Astrocyte (in vitro differentiated cells and primary cell): ENCODE data around the gene MPND. TPM values are rescaled to one million over a fixed set of nuclear protein-coding genes. Genes with fewer than 3 reads are reported as not detected.

Experiments
- DNase-seq: peaks from one replicate; pipeline ENCODE4 v3.0.0-alpha.2; 2010; ENCODE audit warnings: low read depth
- FAIRE-seq: peaks from 2 replicates; lab custom pipeline; 2011; peaks lifted over from hg19 to GRCh38; lab: Jason Lieb, UNC
- H2AFZ ChIP-seq: 2 replicates; pipeline ENCODE4 v1.6.0; 2012; ENCODE audit warnings: low read depth, low read length, inconsistent platforms
- H3K27ac ChIP-seq: 2 replicates; pipeline ENCODE4 v1.5.1; 2011; ENCODE audit warnings: low read depth, low read length, inconsistent platforms
- H3K27me3 ChIP-seq: 2 replicates; pipeline ENCODE4 v1.6.0; 2011; ENCODE audit warnings: low read length, inconsistent platforms; ENCODE audit not compliant: insufficient read depth
- H3K36me3 ChIP-seq: 2 replicates; pipeline ENCODE4 v1.5.1; 2011; ENCODE audit warnings: low read length, inconsistent platforms; ENCODE audit not compliant: insufficient read depth
- H3K4me1 ChIP-seq: 2 replicates; pipeline ENCODE4 v1.5.1; 2011; ENCODE audit warnings: low read length, inconsistent platforms; ENCODE audit not compliant: insufficient read depth
- H3K4me2 ChIP-seq: 2 replicates; pipeline ENCODE4 v1.6.0; 2012; ENCODE audit warnings: low read length, inconsistent platforms
- H3K4me3 ChIP-seq: 2 replicates; pipeline ENCODE4 v1.5.1; 2011; ENCODE audit warnings: low read depth, mild to moderate bottlenecking, low read length, inconsistent platforms; ENCODE audit not compliant: insufficient read depth
- H3K79me2 ChIP-seq: 2 replicates; pipeline ENCODE4 v1.6.0; 2012; ENCODE audit warnings: mild to moderate bottlenecking, low read length, inconsistent platforms; ENCODE audit not compliant: insufficient read depth
- H3K9ac ChIP-seq: 2 replicates; pipeline ENCODE4 v1.6.0; 2012; ENCODE audit warnings: mild to moderate bottlenecking, low read length, inconsistent platforms
- H3K9me3 ChIP-seq: 2 replicates; pipeline ENCODE4 v1.5.1; 2012; ENCODE audit warnings: low read depth, mild to moderate bottlenecking, low read length, inconsistent platforms; ENCODE audit not compliant: insufficient read depth
- H4K20me1 ChIP-seq: 2 replicates; pipeline ENCODE4 v1.6.0; 2012; ENCODE audit warnings: low read length, inconsistent platforms; ENCODE audit not compliant: insufficient read depth
- H3K27ac Mint-ChIP-seq: one replicate; pipeline ENCODE4 v1.8.0; 2021; ENCODE audit warnings: mild to moderate bottlenecking, mixed read lengths; ENCODE audit not compliant: unreplicated experiment
- H3K27me3 Mint-ChIP-seq: one replicate; pipeline ENCODE4 v1.8.0; 2021; ENCODE audit warnings: low read depth, mixed read lengths; ENCODE audit not compliant: unreplicated experiment
- H3K36me3 Mint-ChIP-seq: one replicate; pipeline ENCODE4 v1.8.0; 2021; ENCODE audit warnings: low read depth, mixed read lengths; ENCODE audit not compliant: unreplicated experiment
- H3K4me1 Mint-ChIP-seq: one replicate; pipeline ENCODE4 v1.8.0; 2021; ENCODE audit warnings: low read depth, mixed read lengths; ENCODE audit not compliant: unreplicated experiment
- H3K4me3 Mint-ChIP-seq: one replicate; pipeline ENCODE4 v1.8.0; 2021; ENCODE audit warnings: mild to moderate bottlenecking, moderate library complexity, mixed read lengths; ENCODE audit not compliant: unreplicated experiment
- H3K9me3 Mint-ChIP-seq: one replicate; pipeline ENCODE4 v1.8.0; 2021; ENCODE audit warnings: mild to moderate bottlenecking, mixed read lengths; ENCODE audit not compliant: unreplicated experiment
- CTCF ChIP-seq: IDR thresholded peaks from 2 replicates; pipeline ENCODE4 v1.5.1; 2011; ENCODE audit warnings: low read depth, mild to moderate bottlenecking, inconsistent platforms, low read length, moderate library complexity; ENCODE audit not compliant: insufficient read depth
- EZH2 ChIP-seq: IDR thresholded peaks from 2 replicates; pipeline ENCODE4 v1.6.1; 2012; ENCODE audit warnings: mild to moderate bottlenecking, low read length, inconsistent platforms; ENCODE audit not compliant: insufficient read depth
- total RNA-seq: library from RNA; stranded (reverse); gene quantifications from 2 replicates; pipeline ENCODE4 v1.2.1, GENCODE V29; 2021

Gene MPND
- total RNA-seq, 1 donor from 2014 or later: 14.7 TPM

GRCh38 chr19:4367336-4367723 is 24.0 kb downstream of the MPND start:
- H4K20me1 ChIP-seq: peaks cover 68% of the 10 kb centered on the region
- no peak for TF ChIP-seq EZH2
- TF ChIP-seq CTCF: no peak
- DNase-seq: no peak
- peaks cover 6% of the 10 kb centered on the region for H3K36me3 ChIP-seq
- H3K79me2 ChIP-seq: peaks cover 63% of the 10 kb centered on the region
- Mint-ChIP-seq H3K4me3 (no peak overlapping the region), H3K9me3 (no peaks in the 10 kb centered on the region), H3K4me1 (peaks cover 14% of the 10 kb centered on the region), H3K27ac (no peak overlapping the region), H3K36me3 (peaks cover 6% of the 10 kb centered on the region), H3K27me3 (no peaks in the 10 kb centered on the region)
- no peak for FAIRE-seq
- no peak overlapping the region for H2AFZ ChIP-seq
- H3K4me1 ChIP-seq: peaks cover 22% of the 10 kb centered on the region
- H3K27ac ChIP-seq: no peak overlapping the region
- H3K27me3 ChIP-seq: no peaks in the 10 kb centered on the region
- no peaks in the 10 kb centered on the region for H3K9me3 ChIP-seq
- no peak overlapping the region for H3K4me3 ChIP-seq
- no peak overlapping the region for H3K9ac ChIP-seq
- H3K4me2 ChIP-seq: no peak overlapping the region

- Histone ChIP-seq H4K20me1 (peaks cover 73% of the 10 kb centered on the region), H3K27ac (no peak overlapping the region), H2AFZ (no peak overlapping the region), H3K9ac (no peak overlapping the region), H3K4me3 (no peak overlapping the region), H3K4me2 (no peak overlapping the region), H3K36me3 (peaks cover 6% of the 10 kb centered on the region), H3K27me3 (no peaks in the 10 kb centered on the region), H3K9me3 (no peaks in the 10 kb centered on the region), H3K79me2 (peaks cover 67% of the 10 kb centered on the region), H3K4me1 (peaks cover 22% of the 10 kb centered on the region)
- no peaks in the 10 kb centered on the region for H3K9me3 Mint-ChIP-seq
- FAIRE-seq (no peak), DNase-seq (no peak)
- TF ChIP-seq CTCF (no peak), EZH2 (no peak)
- no peak overlapping the region for H3K4me3 Mint-ChIP-seq
- no peak overlapping the region for H3K27ac Mint-ChIP-seq
- H3K4me1 Mint-ChIP-seq: peaks cover 14% of the 10 kb centered on the region
- no peaks in the 10 kb centered on the region for H3K27me3 Mint-ChIP-seq
- H3K36me3 Mint-ChIP-seq: peaks cover 6% of the 10 kb centered on the region
These were observed 24.4 kb downstream of the MPND start for GRCh38 chr19:4367781-4368127.

GRCh38 chr19:4368128-4368820 is 24.9 kb downstream of the MPND start:
- no peak overlapping the region for H2AFZ ChIP-seq
- H3K9ac ChIP-seq: no peak overlapping the region
- peaks cover 6% of the 10 kb centered on the region for H3K36me3 ChIP-seq
- H3K27me3 Mint-ChIP-seq: no peaks in the 10 kb centered on the region
- H3K27me3 ChIP-seq: no peaks in the 10 kb centered on the region
- TF ChIP-seq EZH2: no peak
- DNase-seq (no peak), FAIRE-seq (no peak)
- peak overlapping the region; percentile 41 for H3K27ac Mint-ChIP-seq
- H3K4me2 ChIP-seq: peak overlapping the region; percentile 63
- H3K9me3 Mint-ChIP-seq: no peaks in the 10 kb centered on the region
- H3K79me2 ChIP-seq: peaks cover 72% of the 10 kb centered on the region
- H3K4me3 Mint-ChIP-seq: no peak overlapping the region
- H3K36me3 Mint-ChIP-seq: peaks cover 6% of the 10 kb centered on the region
- H3K4me1 Mint-ChIP-seq: peaks cover 14% of the 10 kb centered on the region
- H4K20me1 ChIP-seq: peaks cover 78% of the 10 kb centered on the region
- no peak overlapping the region for H3K27ac ChIP-seq
- no peaks in the 10 kb centered on the region for H3K9me3 ChIP-seq
- H3K4me1 ChIP-seq: peaks cover 23% of the 10 kb centered on the region
- no peak overlapping the region for H3K4me3 ChIP-seq
